ENCODE results near the gene PRKG2. TPM values are rescaled to one million over a fixed set of nuclear protein-coding genes. Genes with fewer than 3 reads are reported as not detected.

The PRKG2 gene
- polyA plus RNA-seq, 1 donor (not counting 4 experiments of a cell fraction or from before 2014, with no cell fraction given), result 0.68 TPM

- Histone ChIP-seq H3K27me3 (ENCODE audit: control insufficient read depth, extremely low read depth, insufficient read depth, low read length) (no peaks in the 10 kb centered on the region), H3K4me3 (ENCODE audit: control insufficient read depth in 2 of 3, extremely low read depth in 1 of 3, insufficient read depth in 2 of 3, low read depth in 1 of 3, low read length in 3 of 3) (no peak overlapping the region), H3K4me1 (ENCODE audit: control insufficient read depth, extremely low read depth, insufficient read depth, low read length) (no peaks in the 10 kb centered on the region), H3K4me2 (ENCODE audit: control insufficient read depth, extremely low read depth, insufficient read depth, low read depth, low read length) (no peak overlapping the region), H3K9ac (ENCODE audit: control insufficient read depth, extremely low read depth, insufficient read depth, low read length) (no peak overlapping the region), H3K27ac (ENCODE audit: control insufficient read depth, insufficient read depth, low read length) (no peak overlapping the region), H3K79me2 (ENCODE audit: control insufficient read depth, insufficient read depth, low read length) (no peaks in the 10 kb centered on the region), H4K20me1 (ENCODE audit: control insufficient read depth, extremely low read depth, insufficient read depth, low read length) (no peaks in the 10 kb centered on the region), H3K9me1 (ENCODE audit: control insufficient read depth, extremely low read depth, insufficient read depth, low read length) (no peaks in the 10 kb centered on the region), H3K9me3 (ENCODE audit: control insufficient read depth, low read depth, low read length) (no peaks in the 10 kb centered on the region), H2AFZ (ENCODE audit: control insufficient read depth, low read length) (no peak overlapping the region), H3K36me3 (ENCODE audit: control insufficient read depth in 2 of 2, extremely low read depth in 1 of 2, insufficient read depth in 2 of 2, low read length in 2 of 2) (no peaks in the 10 kb centered on the region)
- DNase-seq (ENCODE audit: low read depth, low spot score), result no peak
- FAIRE-seq, result no peak
- no peak for TF ChIP-seq EZH2 (IDR thresholded peaks at IDR 0.05; ENCODE audit: low read length)
- TF ChIP-seq CTCF (optimal IDR thresholded peaks at IDR 0.05 in 1 of 3, IDR thresholded peaks at IDR 0.05 in 1 of 3, conservative IDR thresholded peaks at IDR 0.05 in 1 of 3; ENCODE audit: extremely low read depth in 1 of 3, insufficient read depth in 2 of 3, low read length in 3 of 3), result no peak
- dilution Hi-C loops (cut with MboI; ENCODE audit: extremely low pct_ligation_motif_present, low sequenced_read_pairs), result no loop called here
These were observed 78.7 kb downstream of the PRKG2 start for GRCh38 chr4:81136161-81136905.

GRCh38 chr4:81135501-81135900 is 79.5 kb downstream of the PRKG2 start:
- dilution Hi-C loops (cut with MboI; ENCODE audit: extremely low pct_ligation_motif_present, low sequenced_read_pairs), result no loop called here
- H3K4me1 ChIP-seq (ENCODE audit: control insufficient read depth, extremely low read depth, insufficient read depth, low read length), result no peaks in the 10 kb centered on the region
- no peaks in the 10 kb centered on the region for H3K9me3 ChIP-seq (ENCODE audit: control insufficient read depth, low read depth, low read length)
- no peak overlapping the region for H3K27ac ChIP-seq (ENCODE audit: control insufficient read depth, insufficient read depth, low read length)
- no peak overlapping the region for H3K4me2 ChIP-seq (ENCODE audit: control insufficient read depth, extremely low read depth, insufficient read depth, low read depth, low read length)
- no peak overlapping the region for H2AFZ ChIP-seq (ENCODE audit: control insufficient read depth, low read length)
- no peaks in the 10 kb centered on the region for H4K20me1 ChIP-seq (ENCODE audit: control insufficient read depth, extremely low read depth, insufficient read depth, low read length)
- no peaks in the 10 kb centered on the region for H3K79me2 ChIP-seq (ENCODE audit: control insufficient read depth, insufficient read depth, low read length)
- H3K36me3 ChIP-seq (ENCODE audit: control insufficient read depth in 2 of 2, extremely low read depth in 1 of 2, insufficient read depth in 2 of 2, low read length in 2 of 2), result no peaks in the 10 kb centered on the region
- H3K9me1 ChIP-seq (ENCODE audit: control insufficient read depth, extremely low read depth, insufficient read depth, low read length), result no peaks in the 10 kb centered on the region
- no peak overlapping the region for H3K4me3 ChIP-seq (ENCODE audit: control insufficient read depth in 2 of 3, extremely low read depth in 1 of 3, insufficient read depth in 2 of 3, low read depth in 1 of 3, low read length in 3 of 3)
- no peak overlapping the region for H3K9ac ChIP-seq (ENCODE audit: control insufficient read depth, extremely low read depth, insufficient read depth, low read length)
- H3K27me3 ChIP-seq (ENCODE audit: control insufficient read depth, extremely low read depth, insufficient read depth, low read length), result no peaks in the 10 kb centered on the region
- no peak for TF ChIP-seq EZH2 (IDR thresholded peaks at IDR 0.05; ENCODE audit: low read length)
- TF ChIP-seq CTCF (optimal IDR thresholded peaks at IDR 0.05 in 1 of 3, IDR thresholded peaks at IDR 0.05 in 1 of 3, conservative IDR thresholded peaks at IDR 0.05 in 1 of 3; ENCODE audit: extremely low read depth in 1 of 3, insufficient read depth in 2 of 3, low read length in 3 of 3), result no peak
- no peak for FAIRE-seq
- DNase-seq (ENCODE audit: low read depth, low spot score), result no peak
